Measurements from ENCODE around the gene PNRC2.
"Not testable (repeated sequence)": the region's sequence is repeated elsewhere in the genome, so short reads cannot be mapped to it uniquely, and the experiment has no call there.

Gene PNRC2

DNA sequence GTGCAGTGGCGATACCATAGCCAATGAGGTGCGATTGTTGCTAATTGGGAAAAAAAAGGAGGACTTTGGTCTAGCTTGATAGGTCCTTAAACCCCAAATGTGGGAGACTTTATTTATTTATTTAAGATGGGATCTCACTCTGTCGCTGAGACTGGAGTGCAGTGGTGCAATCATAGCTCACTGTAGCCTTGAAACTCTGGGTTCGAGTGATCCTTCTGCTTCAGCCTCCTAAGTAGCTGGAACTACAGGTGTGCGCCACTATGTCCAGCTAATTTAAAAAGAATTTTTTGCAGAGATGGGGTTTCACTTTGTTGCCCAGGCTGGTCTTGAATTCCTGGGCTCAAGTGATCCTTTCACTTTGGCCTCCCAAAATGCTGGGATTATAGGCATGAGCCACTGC is 44.5 kb downstream of the PNRC2 start:
- H3K27ac ChIP-seq (ENCODE audit: low read depth, low read length), result no peak overlapping the region
- H3K27me3 ChIP-seq (ENCODE audit: control insufficient read depth in 5 of 5, insufficient read depth in 4 of 5, low read length in 5 of 5), result peaks cover 0 to 3% (median 0%) of the 10 kb centered on the region in 5 donors
- no peak overlapping the region for H3K4me3 ChIP-seq (ENCODE audit: low read depth in 1 of 5, low read length in 5 of 5)
- H3K9me3 ChIP-seq (ENCODE audit: control insufficient read depth in 5 of 5, low read length in 5 of 5), result no peaks in the 10 kb centered on the region
- H3K36me3 ChIP-seq (ENCODE audit: control insufficient read depth in 5 of 5, insufficient read depth in 5 of 5, low read length in 5 of 5), result no peaks in the 10 kb centered on the region
- H3K9ac ChIP-seq (ENCODE audit: low read length in 5 of 5), result no peak overlapping the region
- peaks cover 0 to 13% (median 6%) of the 10 kb centered on the region in 5 donors for H3K4me1 ChIP-seq (ENCODE audit: control insufficient read depth in 5 of 5, insufficient read depth in 5 of 5, low read length in 5 of 5)

DNA sequence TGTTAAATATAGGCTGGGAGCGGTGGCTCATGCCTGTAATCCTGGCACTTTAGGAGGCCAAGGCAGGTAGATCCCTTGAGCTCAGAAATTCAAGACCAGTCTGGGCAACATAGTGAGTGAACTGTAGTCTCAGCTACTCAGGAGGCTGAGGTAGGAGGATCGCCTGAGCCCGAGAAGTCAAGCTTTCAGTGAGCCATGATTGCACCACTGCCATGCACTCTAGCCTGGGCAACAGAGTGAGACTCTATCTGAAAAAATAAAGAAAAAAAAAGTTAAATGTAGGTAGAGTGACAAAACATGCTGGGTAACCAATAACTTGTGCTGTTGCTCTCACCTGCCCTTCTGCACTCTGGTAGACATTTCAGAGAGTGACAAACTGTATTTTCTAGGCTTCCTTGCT is 45.5 kb downstream of the PNRC2 start:
- H3K9ac ChIP-seq (ENCODE audit: low read length in 5 of 5), result no peak overlapping the region
- peaks cover 0 to 3% (median 0%) of the 10 kb centered on the region in 5 donors for H3K27me3 ChIP-seq (ENCODE audit: control insufficient read depth in 5 of 5, insufficient read depth in 4 of 5, low read length in 5 of 5)
- no peak overlapping the region for H3K4me3 ChIP-seq (ENCODE audit: low read depth in 1 of 5, low read length in 5 of 5)
- no peak overlapping the region for H3K27ac ChIP-seq (ENCODE audit: low read depth, low read length)
- H3K4me1 ChIP-seq (ENCODE audit: control insufficient read depth in 5 of 5, insufficient read depth in 5 of 5, low read length in 5 of 5), result peaks cover 0 to 13% (median 6%) of the 10 kb centered on the region in 5 donors
- no peaks in the 10 kb centered on the region for H3K9me3 ChIP-seq (ENCODE audit: control insufficient read depth in 5 of 5, low read length in 5 of 5)
- H3K36me3 ChIP-seq (ENCODE audit: control insufficient read depth in 5 of 5, insufficient read depth in 5 of 5, low read length in 5 of 5), result no peaks in the 10 kb centered on the region

DNA sequence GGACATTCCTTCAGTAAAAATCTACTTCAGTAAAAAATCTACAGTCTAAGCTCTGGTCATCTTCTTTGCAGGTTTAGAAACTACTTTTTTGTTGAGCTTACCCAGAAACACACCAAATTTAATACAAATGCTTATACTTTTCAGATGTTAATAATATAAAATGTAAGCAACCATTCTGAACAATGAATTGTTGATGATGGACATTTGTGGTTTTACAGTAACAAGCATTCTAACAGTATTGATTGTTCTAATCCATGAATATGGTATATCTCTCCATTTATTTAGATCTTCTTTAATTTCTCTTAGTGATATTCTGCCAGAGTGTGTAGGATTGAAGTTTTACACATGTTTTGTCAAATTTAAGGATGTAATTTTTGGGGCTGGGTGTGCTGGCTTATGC is 47.5 kb downstream of the PNRC2 start:
- H3K27ac ChIP-seq (ENCODE audit: low read depth, low read length), result no peak overlapping the region
- H3K36me3 ChIP-seq (ENCODE audit: control insufficient read depth in 5 of 5, insufficient read depth in 5 of 5, low read length in 5 of 5), result no peaks in the 10 kb centered on the region
- no peaks in the 10 kb centered on the region for H3K9me3 ChIP-seq (ENCODE audit: control insufficient read depth in 5 of 5, low read length in 5 of 5)
- H3K4me3 ChIP-seq (ENCODE audit: low read depth in 1 of 5, low read length in 5 of 5), result no peak overlapping the region
- H3K27me3 ChIP-seq (ENCODE audit: control insufficient read depth in 5 of 5, insufficient read depth in 4 of 5, low read length in 5 of 5), result peaks cover 0 to 3% (median 0%) of the 10 kb centered on the region in 5 donors
- peaks cover 2 to 18% (median 11%) of the 10 kb centered on the region in 5 donors for H3K4me1 ChIP-seq (ENCODE audit: control insufficient read depth in 5 of 5, insufficient read depth in 5 of 5, low read length in 5 of 5)
- H3K9ac ChIP-seq (ENCODE audit: low read length in 5 of 5), result no peak overlapping the region

- H3K9me3 ChIP-seq (ENCODE audit: control insufficient read depth in 5 of 5, low read length in 5 of 5); H3K9ac ChIP-seq (ENCODE audit: low read length in 5 of 5); H3K27me3 ChIP-seq (ENCODE audit: control insufficient read depth in 5 of 5, insufficient read depth in 4 of 5, low read length in 5 of 5); H3K4me3 ChIP-seq (ENCODE audit: low read depth in 1 of 5, low read length in 5 of 5); H3K27ac ChIP-seq (ENCODE audit: low read depth, low read length); H3K36me3 ChIP-seq (ENCODE audit: control insufficient read depth in 5 of 5, insufficient read depth in 5 of 5, low read length in 5 of 5): not testable (repeated sequence)
- H3K4me1 ChIP-seq (ENCODE audit: control insufficient read depth in 5 of 5, insufficient read depth in 5 of 5, low read length in 5 of 5), result peaks cover 2 to 18% (median 14%) of the 10 kb centered on the region in 5 donors
Measured at GRCh38 chr1:24008574-24009184, 49.1 kb downstream of the PNRC2 start.

GRCh38 chr1:24009406-24009805 is 49.8 kb downstream of the PNRC2 start:
- no peak overlapping the region for H3K4me3 ChIP-seq (ENCODE audit: low read depth in 1 of 5, low read length in 5 of 5)
- no peak overlapping the region for H3K9ac ChIP-seq (ENCODE audit: low read length in 5 of 5)
- H3K4me1 ChIP-seq (ENCODE audit: control insufficient read depth in 5 of 5, insufficient read depth in 5 of 5, low read length in 5 of 5), result peaks cover 2 to 18% (median 14%) of the 10 kb centered on the region in 5 donors
- no peak overlapping the region for H3K27ac ChIP-seq (ENCODE audit: low read depth, low read length)
- no peaks in the 10 kb centered on the region for H3K36me3 ChIP-seq (ENCODE audit: control insufficient read depth in 5 of 5, insufficient read depth in 5 of 5, low read length in 5 of 5)
- H3K27me3 ChIP-seq (ENCODE audit: control insufficient read depth in 5 of 5, insufficient read depth in 4 of 5, low read length in 5 of 5), result no peaks in the 10 kb centered on the region
- H3K9me3 ChIP-seq (ENCODE audit: control insufficient read depth in 5 of 5, low read length in 5 of 5), result no peaks in the 10 kb centered on the region

- Histone ChIP-seq H3K36me3 (ENCODE audit: control insufficient read depth in 5 of 5, insufficient read depth in 5 of 5, low read length in 5 of 5) (no peaks in the 10 kb centered on the region), H3K4me3 (ENCODE audit: low read depth in 1 of 5, low read length in 5 of 5) (no peak overlapping the region), H3K4me1 (ENCODE audit: control insufficient read depth in 5 of 5, insufficient read depth in 5 of 5, low read length in 5 of 5) (peaks cover 3 to 22% (median 16%) of the 10 kb centered on the region in 5 donors), H3K9me3 (ENCODE audit: control insufficient read depth in 5 of 5, low read length in 5 of 5) (no peaks in the 10 kb centered on the region), H3K9ac (ENCODE audit: low read length in 5 of 5) (no peak overlapping the region), H3K27ac (ENCODE audit: low read depth, low read length) (no peak overlapping the region), H3K27me3 (ENCODE audit: control insufficient read depth in 5 of 5, insufficient read depth in 4 of 5, low read length in 5 of 5) (no peaks in the 10 kb centered on the region)
Measured at GRCh38 chr1:24010650-24011049, 51.0 kb downstream of the PNRC2 start.

DNA sequence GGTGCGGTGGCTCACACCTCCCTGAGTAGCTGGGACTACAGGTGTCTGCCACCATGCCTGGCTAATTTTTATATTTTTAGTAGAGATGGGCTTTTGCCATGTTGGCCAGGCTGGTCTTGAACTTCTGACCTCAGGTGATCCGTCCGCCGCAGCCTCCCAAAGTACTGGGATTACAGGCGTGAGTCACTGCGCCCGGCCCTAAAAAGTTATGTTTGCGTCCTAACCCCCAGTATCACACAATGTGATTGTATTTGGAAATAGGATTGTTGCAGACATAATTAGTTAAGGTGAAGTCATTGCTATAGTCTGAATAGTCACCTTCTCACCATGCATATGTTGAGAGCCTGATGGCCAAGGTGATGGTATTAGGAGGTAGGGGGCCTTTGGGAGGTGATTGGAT is 53.2 kb downstream of the PNRC2 start:
- H3K9ac ChIP-seq (ENCODE audit: low read length in 5 of 5); H3K27ac ChIP-seq (ENCODE audit: low read depth, low read length); H3K27me3 ChIP-seq (ENCODE audit: control insufficient read depth in 5 of 5, insufficient read depth in 4 of 5, low read length in 5 of 5); H3K9me3 ChIP-seq (ENCODE audit: control insufficient read depth in 5 of 5, low read length in 5 of 5); H3K4me3 ChIP-seq (ENCODE audit: low read depth in 1 of 5, low read length in 5 of 5); H3K36me3 ChIP-seq (ENCODE audit: control insufficient read depth in 5 of 5, insufficient read depth in 5 of 5, low read length in 5 of 5): not testable (repeated sequence)
- peaks cover 3 to 33% (median 26%) of the 10 kb centered on the region in 5 donors for H3K4me1 ChIP-seq (ENCODE audit: control insufficient read depth in 5 of 5, insufficient read depth in 5 of 5, low read length in 5 of 5)

Measured in subcutaneous abdominal adipose tissue (tissue), 5 donors.